ENCODE measurements around the gene ZCCHC7. TPM values are rescaled to one million over a fixed set of nuclear protein-coding genes. Genes with fewer than 3 reads are reported as not detected.

The ZCCHC7 gene
- total RNA-seq, 1 donor from 2014 or later = 22.1 TPM

DNA sequence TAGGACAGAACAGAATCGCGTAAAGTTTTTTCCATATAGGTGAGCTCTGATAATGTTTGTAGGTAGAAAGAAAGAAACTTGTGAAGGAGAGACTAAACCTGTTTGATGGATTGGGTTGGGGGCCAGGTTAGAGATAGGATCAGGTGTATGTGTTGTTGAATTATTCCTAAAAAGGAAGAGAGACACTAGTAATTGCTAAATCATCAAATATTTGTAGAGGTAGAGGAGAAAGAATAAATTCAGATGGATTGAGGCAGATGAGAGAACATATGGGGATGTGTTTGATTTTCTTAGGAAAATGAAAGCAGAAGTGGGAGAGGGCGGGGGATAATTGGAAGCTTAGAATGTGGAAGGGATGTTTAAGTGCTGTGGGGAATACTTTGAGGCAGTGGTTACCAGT lies 7.7 kb downstream of the ZCCHC7 start:
- Mint-ChIP-seq H3K27ac (no peak overlapping the region), H3K4me3 (no peak overlapping the region), H3K36me3 (ENCODE audit: low read depth) (peaks cover 21% of the 10 kb centered on the region), H3K9me3 (no peaks in the 10 kb centered on the region), H3K4me1 (ENCODE audit: low read depth) (peaks cover 15% of the 10 kb centered on the region), H3K27me3 (ENCODE audit: insufficient read depth) (no peaks in the 10 kb centered on the region)
- intact Hi-C loops (cut with micrococcal nuclease) = no loop called here
- no peak for DNase-seq (ENCODE audit: low spot score)

DNA sequence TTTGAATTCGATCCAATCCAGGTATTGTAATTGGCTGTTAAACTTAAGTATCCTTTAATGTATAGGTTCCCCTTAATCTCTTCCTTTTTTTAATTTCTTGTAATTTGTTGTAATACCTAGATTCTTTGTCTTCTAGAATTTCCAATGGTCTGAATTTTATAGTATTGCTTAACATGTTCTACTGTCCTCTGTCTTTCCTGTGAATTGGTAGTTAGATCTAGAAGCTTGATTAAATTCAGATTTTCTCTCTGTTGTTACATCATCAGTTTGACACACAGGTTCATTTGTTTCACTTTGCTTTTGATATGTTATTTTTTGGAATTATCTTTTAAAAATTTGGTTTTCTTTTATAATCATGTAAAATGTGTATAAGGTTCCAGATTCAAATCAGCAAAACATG lies 13.8 kb downstream of the ZCCHC7 start:
- no peak overlapping the region for H3K4me3 Mint-ChIP-seq
- intact Hi-C loops (cut with micrococcal nuclease) = no loop called here
- no peaks in the 10 kb centered on the region for H3K27me3 Mint-ChIP-seq (ENCODE audit: insufficient read depth)
- DNase-seq (ENCODE audit: low spot score) = no peak
- H3K4me1 Mint-ChIP-seq (ENCODE audit: low read depth) = peaks cover 39% of the 10 kb centered on the region
- H3K36me3 Mint-ChIP-seq (ENCODE audit: low read depth) = peaks cover 34% of the 10 kb centered on the region
- no peak overlapping the region for H3K27ac Mint-ChIP-seq
- no peaks in the 10 kb centered on the region for H3K9me3 Mint-ChIP-seq

DNA sequence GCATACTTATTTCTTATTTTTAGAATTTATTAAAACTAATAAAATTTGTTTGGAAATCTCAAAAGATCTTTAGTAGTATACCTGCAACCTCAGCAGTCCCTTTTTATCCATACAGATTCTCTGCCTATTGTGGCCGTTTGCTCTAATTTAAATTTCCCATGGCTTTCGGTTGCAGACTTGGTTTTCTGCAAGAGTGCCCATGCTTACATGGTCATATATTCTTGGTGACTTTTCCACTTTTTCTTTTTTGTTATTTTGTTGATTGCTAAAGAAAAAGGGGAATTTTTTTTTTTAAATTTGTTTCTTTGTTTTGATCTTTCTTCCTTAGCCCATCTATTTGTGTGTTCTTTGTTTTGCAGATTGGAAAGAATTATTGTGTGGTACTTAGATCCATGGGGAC lies 20.6 kb downstream of the ZCCHC7 start:
- H3K27ac Mint-ChIP-seq = no peak overlapping the region
- DNase-seq (ENCODE audit: low spot score) = no peak
- no peaks in the 10 kb centered on the region for H3K9me3 Mint-ChIP-seq
- peaks cover 26% of the 10 kb centered on the region for H3K4me1 Mint-ChIP-seq (ENCODE audit: low read depth)
- intact Hi-C loops (cut with micrococcal nuclease) = no loop called here
- no peak overlapping the region for H3K4me3 Mint-ChIP-seq
- no peaks in the 10 kb centered on the region for H3K27me3 Mint-ChIP-seq (ENCODE audit: insufficient read depth)
- peaks cover 23% of the 10 kb centered on the region for H3K36me3 Mint-ChIP-seq (ENCODE audit: low read depth)

DNA sequence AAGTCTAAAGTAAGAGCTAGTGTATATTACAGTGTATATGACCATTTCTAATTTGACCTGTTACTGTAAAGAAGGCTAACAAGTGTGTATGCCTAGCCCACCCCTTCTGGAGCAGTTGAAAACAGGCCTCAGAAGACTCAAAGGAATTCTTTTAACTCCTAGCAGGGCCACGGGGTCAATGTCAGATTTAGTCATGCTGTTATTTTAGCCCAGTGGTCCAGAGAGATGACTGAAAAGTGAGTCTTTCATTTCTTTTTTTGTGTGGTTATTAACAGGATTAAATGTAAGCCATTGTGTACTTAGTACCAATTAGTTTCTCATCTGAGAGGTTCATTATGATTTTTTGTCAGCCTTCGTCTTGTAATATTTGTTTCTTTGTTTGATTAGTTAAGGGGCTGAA lies 24.4 kb downstream of the ZCCHC7 start:
- Mint-ChIP-seq H3K27me3 (ENCODE audit: insufficient read depth) (no peaks in the 10 kb centered on the region), H3K4me1 (ENCODE audit: low read depth) (peaks cover 19% of the 10 kb centered on the region), H3K27ac (no peak overlapping the region), H3K9me3 (no peaks in the 10 kb centered on the region), H3K4me3 (no peak overlapping the region), H3K36me3 (ENCODE audit: low read depth) (peaks cover 15% of the 10 kb centered on the region)
- DNase-seq (ENCODE audit: low spot score) = no peak
- intact Hi-C loops (cut with micrococcal nuclease) = loop anchor here (5.0 kb wide), 1 partner anchor 43 kb away; no protein-coding TSS in a partner anchor

DNA sequence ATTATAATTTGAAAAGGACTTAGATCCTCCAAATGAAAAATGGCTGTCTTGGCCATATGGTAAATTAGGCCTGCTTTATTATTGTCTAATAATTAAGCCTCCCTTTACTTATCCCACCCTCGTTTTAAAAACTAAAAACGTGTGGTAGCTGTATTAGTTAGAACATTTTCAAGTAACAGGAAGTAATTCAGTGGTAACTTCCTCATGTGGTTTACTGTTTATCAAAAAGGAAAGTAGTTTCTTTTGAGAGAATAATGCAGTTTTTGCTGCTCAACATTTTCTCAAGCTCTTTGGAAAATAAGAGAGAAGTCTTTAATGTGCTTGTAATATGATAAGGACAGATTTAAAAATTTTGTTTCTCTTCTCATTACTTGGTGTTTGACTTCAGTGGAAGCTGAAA lies 26.0 kb downstream of the ZCCHC7 start:
- no peaks in the 10 kb centered on the region for H3K9me3 Mint-ChIP-seq

DNA sequence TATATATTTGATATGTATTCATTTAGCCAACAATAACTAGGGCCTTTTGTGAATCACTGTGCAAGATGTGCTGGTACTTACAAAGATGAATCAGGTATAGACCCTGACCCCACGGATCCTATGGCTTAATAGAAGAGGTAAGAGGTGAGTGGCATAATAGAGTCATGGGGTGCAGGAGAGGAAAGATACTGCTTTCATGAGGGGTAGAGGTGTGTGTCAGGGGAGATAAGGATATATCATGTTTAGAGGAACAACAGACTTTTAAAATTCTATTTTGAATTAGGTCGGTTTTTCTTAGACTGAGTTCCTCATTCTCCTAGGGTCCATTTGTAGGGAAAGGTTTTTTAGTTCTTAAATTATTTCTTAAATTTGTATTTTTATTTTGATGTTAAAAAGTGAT lies 27.8 kb downstream of the ZCCHC7 start:
- intact Hi-C loops (cut with micrococcal nuclease) = loop anchor here (1.0 to 5.0 kb wide), 2 partner anchors 8 to 39 kb away; no protein-coding TSS in a partner anchor
- H3K4me3 Mint-ChIP-seq = no peak overlapping the region
- H3K4me1 Mint-ChIP-seq (ENCODE audit: low read depth) = peaks cover 23% of the 10 kb centered on the region
- H3K27me3 Mint-ChIP-seq (ENCODE audit: insufficient read depth) = no peaks in the 10 kb centered on the region
- no peak for DNase-seq (ENCODE audit: low spot score)
- peaks cover 19% of the 10 kb centered on the region for H3K36me3 Mint-ChIP-seq (ENCODE audit: low read depth)
- no peak overlapping the region for H3K27ac Mint-ChIP-seq
- H3K9me3 Mint-ChIP-seq = no peaks in the 10 kb centered on the region

More for the DNA sequence above, 26.0 kb downstream of the ZCCHC7 start:
- no peak for DNase-seq (ENCODE audit: low spot score)
- H3K36me3 Mint-ChIP-seq (ENCODE audit: low read depth) = peaks cover 16% of the 10 kb centered on the region
- H3K27me3 Mint-ChIP-seq (ENCODE audit: insufficient read depth) = no peaks in the 10 kb centered on the region
- H3K4me1 Mint-ChIP-seq (ENCODE audit: low read depth) = peaks cover 23% of the 10 kb centered on the region
- H3K4me3 Mint-ChIP-seq = peak overlapping the region; percentile 34
- H3K27ac Mint-ChIP-seq = peak overlapping the region; percentile 21
- intact Hi-C loops (cut with micrococcal nuclease) = loop anchor here (2.0 to 5.0 kb wide), 2 partner anchors 41 to 54 kb away; no protein-coding TSS in a partner anchor

DNA sequence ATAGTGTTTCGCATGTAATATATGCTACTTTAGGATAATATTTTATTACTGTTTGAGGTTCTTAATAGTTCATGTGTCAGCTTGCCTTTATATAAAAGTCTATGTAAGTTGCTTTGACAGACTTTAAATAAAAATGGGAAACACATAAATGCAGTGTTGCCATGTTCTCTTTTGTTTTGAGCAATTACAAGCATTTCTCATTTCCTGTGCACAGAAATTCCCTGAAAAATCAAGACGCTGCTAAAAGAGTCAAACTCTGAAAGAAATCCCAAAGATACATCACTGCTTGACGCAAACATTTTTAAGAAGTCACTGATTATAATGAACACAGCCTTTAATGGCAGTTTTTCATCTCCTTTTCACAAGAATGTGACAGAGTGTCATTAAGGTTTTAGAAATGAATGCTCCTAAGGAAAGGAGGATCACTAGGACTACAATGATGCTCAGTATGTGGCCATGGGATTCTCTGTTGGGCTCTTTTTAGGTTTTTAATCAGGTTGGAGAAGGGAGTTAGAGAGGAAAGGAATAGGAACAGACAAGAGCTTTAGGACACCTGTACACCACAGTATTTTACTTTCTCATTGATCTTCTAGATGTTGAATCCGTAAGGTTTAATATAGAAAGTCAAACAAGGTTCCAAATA lies 29.4 kb downstream of the ZCCHC7 start:
- peaks cover 24% of the 10 kb centered on the region for H3K36me3 Mint-ChIP-seq (ENCODE audit: low read depth)
- peaks cover 19% of the 10 kb centered on the region for H3K4me1 Mint-ChIP-seq (ENCODE audit: low read depth)
- H3K27ac Mint-ChIP-seq = no peak overlapping the region
- H3K27me3 Mint-ChIP-seq (ENCODE audit: insufficient read depth) = no peaks in the 10 kb centered on the region
- intact Hi-C loops (cut with micrococcal nuclease) = loop anchor here (5.0 kb wide), 1 partner anchor 38 kb away; no protein-coding TSS in a partner anchor
- no peaks in the 10 kb centered on the region for H3K9me3 Mint-ChIP-seq
- DNase-seq (ENCODE audit: low spot score) = no peak
- no peak overlapping the region for H3K4me3 Mint-ChIP-seq

DNA sequence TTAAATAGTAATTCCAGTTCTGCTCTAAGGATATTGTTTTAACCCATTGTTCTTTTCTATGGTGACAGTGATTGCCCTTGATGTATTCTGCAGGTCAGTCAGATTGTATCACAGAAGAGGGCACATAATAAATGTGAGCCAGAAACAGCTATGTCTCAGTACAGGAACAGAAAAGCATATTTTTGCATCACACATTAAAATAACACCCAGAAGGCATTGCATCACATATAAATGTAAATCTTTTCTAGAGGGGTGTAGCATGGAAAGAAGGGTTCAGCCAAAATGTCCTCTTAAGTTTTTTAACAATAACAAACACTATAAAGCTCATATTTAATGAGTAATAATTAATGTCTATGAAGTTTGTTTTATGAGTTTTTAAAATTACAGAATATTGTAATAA lies 30.0 kb downstream of the ZCCHC7 start:
- peaks cover 18% of the 10 kb centered on the region for H3K4me1 Mint-ChIP-seq (ENCODE audit: low read depth)
- no peaks in the 10 kb centered on the region for H3K27me3 Mint-ChIP-seq (ENCODE audit: insufficient read depth)
- no peak for DNase-seq (ENCODE audit: low spot score)
- intact Hi-C loops (cut with micrococcal nuclease) = no loop called here
- no peak overlapping the region for H3K27ac Mint-ChIP-seq
- H3K36me3 Mint-ChIP-seq (ENCODE audit: low read depth) = peaks cover 25% of the 10 kb centered on the region
- H3K9me3 Mint-ChIP-seq = no peaks in the 10 kb centered on the region
- no peak overlapping the region for H3K4me3 Mint-ChIP-seq

DNA sequence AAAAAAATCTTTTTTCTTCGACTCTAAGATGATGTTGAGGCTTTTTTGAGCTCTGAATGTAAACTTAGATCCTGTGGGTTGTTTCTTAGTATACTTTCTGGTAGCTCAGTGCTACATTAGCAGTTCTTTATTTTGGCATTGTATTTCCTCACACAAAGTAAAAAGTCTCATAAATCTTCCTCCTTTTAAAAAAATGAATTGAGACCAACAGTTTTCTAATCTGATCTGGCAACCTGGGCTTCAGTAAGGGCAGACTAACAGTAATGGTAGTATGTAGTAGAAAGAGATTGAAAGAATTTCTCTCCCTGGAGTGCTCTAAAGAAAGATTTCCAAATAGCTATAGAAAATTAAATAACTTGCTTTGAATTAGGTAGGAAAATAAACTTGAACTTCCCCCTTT lies 31.4 kb downstream of the ZCCHC7 start:
- Mint-ChIP-seq H3K27me3 (ENCODE audit: insufficient read depth) (no peaks in the 10 kb centered on the region), H3K4me1 (ENCODE audit: low read depth) (peaks cover 16% of the 10 kb centered on the region), H3K27ac (no peak overlapping the region), H3K36me3 (ENCODE audit: low read depth) (peaks cover 31% of the 10 kb centered on the region), H3K4me3 (no peak overlapping the region), H3K9me3 (no peaks in the 10 kb centered on the region)
- DNase-seq (ENCODE audit: low spot score) = no peak
- intact Hi-C loops (cut with micrococcal nuclease) = no loop called here

DNA sequence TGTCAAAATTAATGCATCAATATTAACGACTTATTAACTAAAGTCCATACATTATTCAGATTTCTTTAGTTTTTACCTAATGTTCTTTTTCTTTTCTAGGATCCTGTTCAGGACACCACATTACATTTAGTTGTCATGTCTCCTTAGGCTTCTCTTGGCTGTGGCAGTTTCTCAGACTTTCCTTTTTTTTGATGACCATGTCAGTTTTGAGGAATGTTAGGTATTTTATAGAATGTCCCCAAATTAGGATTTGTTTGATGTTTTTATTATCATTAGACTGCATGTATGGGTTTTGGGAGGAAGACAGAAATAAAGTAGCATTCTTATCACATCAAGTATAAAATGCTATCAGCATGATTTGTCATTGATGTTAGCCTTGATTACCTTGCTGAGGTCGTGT lies 32.0 kb downstream of the ZCCHC7 start:
- no peak overlapping the region for H3K4me3 Mint-ChIP-seq
- intact Hi-C loops (cut with micrococcal nuclease) = no loop called here
- H3K27ac Mint-ChIP-seq = no peak overlapping the region
- H3K36me3 Mint-ChIP-seq (ENCODE audit: low read depth) = peaks cover 32% of the 10 kb centered on the region
- DNase-seq (ENCODE audit: low spot score) = no peak
- H3K4me1 Mint-ChIP-seq (ENCODE audit: low read depth) = peaks cover 21% of the 10 kb centered on the region
- H3K9me3 Mint-ChIP-seq = no peaks in the 10 kb centered on the region
- H3K27me3 Mint-ChIP-seq (ENCODE audit: insufficient read depth) = no peaks in the 10 kb centered on the region

DNA sequence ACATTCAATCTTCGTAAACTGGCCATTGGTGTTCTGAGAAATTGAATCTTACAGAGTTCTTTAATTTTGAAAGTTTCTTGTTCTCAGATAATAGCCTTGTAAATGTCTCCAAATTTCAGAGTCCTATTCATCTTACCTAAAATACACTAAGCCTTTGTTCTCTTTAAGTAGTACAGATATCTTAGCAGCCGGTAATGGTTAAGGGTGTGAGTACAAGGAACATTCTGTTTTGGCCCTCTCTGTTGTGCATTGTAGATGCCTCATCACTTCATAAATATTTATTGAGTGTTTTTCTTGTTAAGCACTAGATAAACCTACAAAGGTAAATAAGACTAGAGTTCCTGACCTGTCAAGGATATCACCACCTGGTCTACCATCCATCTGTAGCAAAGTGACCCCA lies 35.2 kb downstream of the ZCCHC7 start:
- DNase-seq (ENCODE audit: low spot score) = no peak
- H3K4me3 Mint-ChIP-seq = no peak overlapping the region
- H3K27ac Mint-ChIP-seq = no peak overlapping the region
- H3K36me3 Mint-ChIP-seq (ENCODE audit: low read depth) = peaks cover 32% of the 10 kb centered on the region
- no peaks in the 10 kb centered on the region for H3K9me3 Mint-ChIP-seq
- H3K27me3 Mint-ChIP-seq (ENCODE audit: insufficient read depth) = no peaks in the 10 kb centered on the region
- H3K4me1 Mint-ChIP-seq (ENCODE audit: low read depth) = peaks cover 15% of the 10 kb centered on the region
- intact Hi-C loops (cut with micrococcal nuclease) = no loop called here

DNA sequence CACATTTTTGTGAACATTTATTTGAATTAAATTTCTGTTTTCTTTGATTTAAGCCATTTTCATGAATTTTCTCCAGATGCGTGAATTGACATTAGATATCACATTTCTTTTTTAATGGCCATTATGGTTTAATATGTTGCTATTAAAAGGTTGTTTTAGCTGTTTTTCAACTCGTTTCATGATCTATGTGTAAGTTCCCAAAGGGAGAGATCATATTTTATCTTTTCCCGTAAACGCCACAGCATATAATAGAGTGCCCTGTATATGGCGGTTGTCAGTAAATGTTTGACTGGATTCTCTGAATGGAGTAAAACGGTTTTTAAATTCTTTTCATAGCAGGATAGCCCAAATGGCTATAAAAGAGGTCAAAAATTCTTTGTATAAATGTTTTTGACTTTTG lies 35.8 kb downstream of the ZCCHC7 start:
- Mint-ChIP-seq H3K27me3 (ENCODE audit: insufficient read depth) (no peaks in the 10 kb centered on the region), H3K36me3 (ENCODE audit: low read depth) (peaks cover 32% of the 10 kb centered on the region), H3K9me3 (no peaks in the 10 kb centered on the region), H3K4me3 (no peak overlapping the region), H3K4me1 (ENCODE audit: low read depth) (peaks cover 15% of the 10 kb centered on the region), H3K27ac (no peak overlapping the region)
- intact Hi-C loops (cut with micrococcal nuclease) = no loop called here
- no peak for DNase-seq (ENCODE audit: low spot score)

- Mint-ChIP-seq H3K4me3 (no peak overlapping the region), H3K27ac (no peak overlapping the region), H3K4me1 (ENCODE audit: low read depth) (peaks cover 15% of the 10 kb centered on the region), H3K36me3 (ENCODE audit: low read depth) (peaks cover 38% of the 10 kb centered on the region), H3K27me3 (ENCODE audit: insufficient read depth) (no peaks in the 10 kb centered on the region), H3K9me3 (no peaks in the 10 kb centered on the region)
- intact Hi-C loops (cut with micrococcal nuclease) = no loop called here
- DNase-seq (ENCODE audit: low spot score) = no peak
Measured at GRCh38 chr9:37156781-37157356, 36.5 kb downstream of the ZCCHC7 start.

All from activated T-helper 1 cell treated with anti-CD3 and anti-CD28 coated beads, Interleukin-12 subunit alpha, Interleukin-12 subunit beta, Interleukin-2, Interleukin-4 antibody, amounts not matched to agents 30 ng/mL and 10 ng/mL and 1 ng/mL, durations not matched to agents 14 hours and 24 hours and 36 hours (primary cell).